Esophagus (tissue), 2 donors: ENCODE results near the gene THBS3. TPM values are rescaled to one million over a fixed set of nuclear protein-coding genes. Genes with fewer than 3 reads are reported as not detected.
"Not testable (repeated sequence)": the region's sequence is repeated elsewhere in the genome, so short reads cannot be mapped to it uniquely, and the experiment has no call there.

Source experiments
- H3K27ac ChIP-seq, 2 donors: one replicate each; pipeline ENCODE4 v1.5.1; 2013; ENCODE audit warnings: low read depth in 2 of 2, mild to moderate bottlenecking in 2 of 2, inconsistent platforms in 1 of 2, low read length in 1 of 2, moderate library complexity in 1 of 2
- H3K27me3 ChIP-seq, 2 donors: one replicate each; pipeline ENCODE4 v1.6.1; 2013; ENCODE audit warnings: low read length in 2 of 2, control low read depth in 1 of 2, mild to moderate bottlenecking in 1 of 2; ENCODE audit not compliant: insufficient read depth in 2 of 2, control insufficient read depth in 1 of 2
- H3K36me3 ChIP-seq, 2 donors: one replicate each; pipeline ENCODE4 v1.6.1; 2013; ENCODE audit warnings: low read length in 1 of 2; ENCODE audit not compliant: control insufficient read depth in 2 of 2, insufficient read depth in 2 of 2
- H3K4me1 ChIP-seq, 2 donors: one replicate each; pipeline ENCODE4 v1.6.1; 2013; ENCODE audit warnings: low read length in 1 of 2; ENCODE audit not compliant: control insufficient read depth in 2 of 2, insufficient read depth in 2 of 2
- H3K4me3 ChIP-seq, 2 donors: one replicate each; pipeline ENCODE4 v1.5.1; 2013; ENCODE audit warnings: low read length in 2 of 2, mild to moderate bottlenecking in 2 of 2, low read depth in 1 of 2, moderate library complexity in 1 of 2
- H3K9me3 ChIP-seq, 2 donors: one replicate each; pipeline ENCODE4 v1.6.1; 2013; ENCODE audit warnings: mild to moderate bottlenecking in 2 of 2, low read depth in 1 of 2, low read length in 1 of 2, moderate library complexity in 1 of 2; ENCODE audit not compliant: control insufficient read depth in 2 of 2, insufficient read depth in 1 of 2
- WGBS, 2 donors: extraction: QIAGEN DNeasy Blood & Tissue Kit; methylation state at CpG; one replicate each; pipeline ENCODE4 v1.1.7; 2013; 5-methylcytosine and 5-hydroxymethylcytosine counted together
- polyA plus RNA-seq, 2 donors: library from polyadenylated mRNA; stranded (reverse); fragments of 200-250 nt; gene quantifications; one replicate each; pipeline ENCODE4 v1.2.3, GENCODE V29; 2013
- donor health status: healthy with polysubstance abuse.
- donor health status: Bipolar disorder and iron deficiency.

The THBS3 gene
- polyA plus RNA-seq, 2 donors = 12.9 to 41.5 TPM

- 89 to 90% methylated on average over 5 of the region's 5 CpGs for WGBS, 2 donors
- Histone ChIP-seq H3K4me3 (no peak overlapping the region), H3K27ac (no peak overlapping the region), H3K27me3 (no peaks in the 10 kb centered on the region), H3K9me3 (no peaks in the 10 kb centered on the region), H3K36me3 (peaks cover 0 to 25% of the 10 kb centered on the region in 2 donors), H3K4me1 (no peaks in the 10 kb centered on the region)
Observed at GRCh38 chr1:155200920-155201319, 6.8 kb downstream of the THBS3 start.

- Histone ChIP-seq H3K36me3 (peaks cover 0 to 23% of the 10 kb centered on the region in 2 donors), H3K9me3 (no peaks in the 10 kb centered on the region), H3K27me3 (no peaks in the 10 kb centered on the region), H3K4me1 (peaks cover 2 to 3% of the 10 kb centered on the region in 2 donors), H3K4me3 (no peak overlapping the region), H3K27ac (no peak overlapping the region)
- WGBS, 2 donors = 82 to 91% methylated on average over 4 of the region's 4 CpGs
Observed at GRCh38 chr1:155199792-155200191, 7.9 kb downstream of the THBS3 start.

- WGBS, 2 donors = 97 to 99% methylated on average over 3 of the region's 3 CpGs
- Histone ChIP-seq H3K36me3 (peaks cover 0 to 23% of the 10 kb centered on the region in 2 donors), H3K27me3 (no peaks in the 10 kb centered on the region), H3K9me3 (no peaks in the 10 kb centered on the region), H3K4me3 (no peak overlapping the region), H3K27ac (no peak overlapping the region), H3K4me1 (peaks cover 2 to 12% of the 10 kb centered on the region in 2 donors)
Observed at GRCh38 chr1:155198547-155198906, 9.2 kb downstream of the THBS3 start.

- 90% methylated on average over 15 of the region's 15 CpGs for WGBS, 2 donors
- H3K4me1 ChIP-seq = peaks cover 2 to 12% of the 10 kb centered on the region in 2 donors
- no peaks in the 10 kb centered on the region for H3K9me3 ChIP-seq
- no peak overlapping the region for H3K4me3 ChIP-seq
- H3K27me3 ChIP-seq = no peaks in the 10 kb centered on the region
- H3K36me3 ChIP-seq = peaks cover 0 to 23% of the 10 kb centered on the region in 2 donors
- no peak overlapping the region for H3K27ac ChIP-seq
Observed at GRCh38 chr1:155197901-155198546, 9.7 kb downstream of the THBS3 start.

- Histone ChIP-seq H3K9me3 (no peaks in the 10 kb centered on the region), H3K36me3 (peaks cover 0 to 23% of the 10 kb centered on the region in 2 donors), H3K4me1 (peaks cover 2 to 15% of the 10 kb centered on the region in 2 donors), H3K27me3 (no peaks in the 10 kb centered on the region), H3K27ac (no peak overlapping the region), H3K4me3 (no peak overlapping the region)
- 79 to 87% methylated on average over 20 of the region's 20 CpGs for WGBS, 2 donors
Observed at GRCh38 chr1:155196893-155197638, 10.6 kb downstream of the THBS3 start.

- peaks cover 0 to 21% of the 10 kb centered on the region in 2 donors for H3K36me3 ChIP-seq
- H3K4me1 ChIP-seq = peaks cover 4 to 15% of the 10 kb centered on the region in 2 donors
- H3K9me3 ChIP-seq = no peaks in the 10 kb centered on the region
- no peaks in the 10 kb centered on the region for H3K27me3 ChIP-seq
- H3K4me3 ChIP-seq = no peak overlapping the region
- H3K27ac ChIP-seq = peak overlapping the region in 1 of 2 donors; percentile 36
- WGBS, 2 donors = 78 to 82% methylated on average over 6 of the region's 6 CpGs
Observed at GRCh38 chr1:155196103-155196892, 11.4 kb downstream of the THBS3 start.

- H3K4me1 ChIP-seq = peaks cover 4 to 15% of the 10 kb centered on the region in 2 donors
- H3K27me3 ChIP-seq = no peaks in the 10 kb centered on the region
- no peaks in the 10 kb centered on the region for H3K9me3 ChIP-seq
- WGBS, 2 donors = 20 to 27% methylated on average over 21 to 27 of the region's 27 CpGs
- H3K4me3 ChIP-seq = peak overlapping the region in 1 of 2 donors; percentile 48
- peak overlapping the region; percentile 53 to 98 for H3K27ac ChIP-seq
- peaks cover 0 to 18% of the 10 kb centered on the region in 2 donors for H3K36me3 ChIP-seq
Observed at GRCh38 chr1:155195201-155196102, 12.2 kb downstream of the THBS3 start.

GRCh38 chr1:155193991-155194240 is 13.8 kb downstream of the THBS3 start:
- H3K9me3 ChIP-seq, H3K27me3 ChIP-seq: not testable (repeated sequence)
- WGBS, 2 donors = 3% methylated on average over 16 of the region's 16 CpGs
- Histone ChIP-seq H3K36me3 (peaks cover 0 to 18% of the 10 kb centered on the region in 2 donors), H3K27ac (peak overlapping the region; percentile 98), H3K4me3 (peak overlapping the region; percentile 48 to 52), H3K4me1 (peaks cover 4 to 15% of the 10 kb centered on the region in 2 donors)
